RKO (cell line): ENCODE data around the gene SLC6A12.
"Not testable (repeated sequence)": the region's sequence is repeated elsewhere in the genome, so short reads cannot be mapped to it uniquely, and the experiment has no call there.

Source experiments
- DNase-seq: peaks from one replicate; pipeline ENCODE4 v3.0.0-alpha.2; 2016; ENCODE audit warnings: low spot score

SLC6A12 gene

GRCh38 chr12:197347-197746 lies 16.6 kb downstream of the SLC6A12 start:
- no peak for DNase-seq

GRCh38 chr12:196436-196835 lies 17.5 kb downstream of the SLC6A12 start:
- no peak for DNase-seq

- no peak for DNase-seq
Observed at GRCh38 chr12:195951-196350, 18.0 kb downstream of the SLC6A12 start.

GRCh38 chr12:195156-195555 lies 18.8 kb downstream of the SLC6A12 start:
- no peak for DNase-seq

- DNase-seq, result no peak
Observed at GRCh38 chr12:194276-194675, 19.7 kb downstream of the SLC6A12 start.

- no peak for DNase-seq
Observed at GRCh38 chr12:193261-193660, 20.7 kb downstream of the SLC6A12 start.

- no peak for DNase-seq
Observed at GRCh38 chr12:191541-191940, 22.4 kb downstream of the SLC6A12 start.

- no peak for DNase-seq
Observed at GRCh38 chr12:190881-191280, 23.1 kb downstream of the SLC6A12 start.

GRCh38 chr12:189622-189962 lies 24.4 kb downstream of the SLC6A12 start:
- DNase-seq, result no peak

- DNase-seq, result no peak
Observed at GRCh38 chr12:188910-189621, 24.9 kb downstream of the SLC6A12 start.

GRCh38 chr12:187986-188909 lies 25.7 kb downstream of the SLC6A12 start:
- not testable (repeated sequence) for DNase-seq

GRCh38 chr12:186006-186625 lies 27.8 kb downstream of the SLC6A12 start:
- no peak for DNase-seq

- DNase-seq, result no peak
Observed at GRCh38 chr12:185576-185955, 28.4 kb downstream of the SLC6A12 start.

- DNase-seq, result no peak
Observed at GRCh38 chr12:184811-185575, 29.0 kb downstream of the SLC6A12 start.

- peak; percentile 80 for DNase-seq
Observed at GRCh38 chr12:182381-182892, 31.5 kb downstream of the SLC6A12 start.

GRCh38 chr12:181921-182320 lies 32.0 kb downstream of the SLC6A12 start:
- DNase-seq, result no peak

GRCh38 chr12:180445-180844 lies 33.5 kb downstream of the SLC6A12 start:
- no peak for DNase-seq

- DNase-seq, result no peak
Observed at GRCh38 chr12:179885-180284, 34.1 kb downstream of the SLC6A12 start.

- DNase-seq, result no peak
Observed at GRCh38 chr12:179131-179884, 34.6 kb downstream of the SLC6A12 start.

GRCh38 chr12:178829-179109 lies 35.2 kb downstream of the SLC6A12 start:
- no peak for DNase-seq
